ENCODE results near the gene CRCP.
"Not testable (repeated sequence)": the region's sequence is repeated elsewhere in the genome, so short reads cannot be mapped to it uniquely, and the experiment has no call there.

The CRCP gene

GRCh38 chr7:66108410-66108809, 6.2 kb upstream of the CRCP start:
- not testable (repeated sequence) for DNase-seq (ENCODE audit: low spot score)

- DNase-seq (ENCODE audit: low spot score) = no peak
Measured at GRCh38 chr7:66110856-66111255, 3.8 kb upstream of the CRCP start.

GRCh38 chr7:66116680-66117420, 2.2 kb downstream of the CRCP start:
- not testable (repeated sequence) for DNase-seq (ENCODE audit: low spot score)

DNA sequence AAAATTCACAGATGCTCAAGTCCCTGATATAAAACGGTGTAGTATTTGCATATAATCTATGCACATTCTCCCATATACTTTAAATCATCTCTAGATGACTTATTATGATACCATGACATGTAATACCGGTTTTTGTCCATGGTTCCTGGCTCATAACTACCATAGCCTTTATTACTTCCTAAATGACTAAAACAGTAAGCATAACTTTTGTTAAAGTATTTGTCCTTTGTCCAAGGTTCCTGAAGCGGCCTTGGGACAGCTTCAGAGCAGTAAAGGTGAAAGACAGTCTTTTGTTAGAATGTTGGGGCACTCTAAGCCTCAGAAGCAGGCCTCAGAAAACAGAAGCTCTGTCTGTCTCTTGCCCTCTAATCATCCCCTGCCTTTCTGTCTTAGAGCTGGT, 4.0 kb downstream of the CRCP start:
- no peak for DNase-seq (ENCODE audit: low spot score)

DNA sequence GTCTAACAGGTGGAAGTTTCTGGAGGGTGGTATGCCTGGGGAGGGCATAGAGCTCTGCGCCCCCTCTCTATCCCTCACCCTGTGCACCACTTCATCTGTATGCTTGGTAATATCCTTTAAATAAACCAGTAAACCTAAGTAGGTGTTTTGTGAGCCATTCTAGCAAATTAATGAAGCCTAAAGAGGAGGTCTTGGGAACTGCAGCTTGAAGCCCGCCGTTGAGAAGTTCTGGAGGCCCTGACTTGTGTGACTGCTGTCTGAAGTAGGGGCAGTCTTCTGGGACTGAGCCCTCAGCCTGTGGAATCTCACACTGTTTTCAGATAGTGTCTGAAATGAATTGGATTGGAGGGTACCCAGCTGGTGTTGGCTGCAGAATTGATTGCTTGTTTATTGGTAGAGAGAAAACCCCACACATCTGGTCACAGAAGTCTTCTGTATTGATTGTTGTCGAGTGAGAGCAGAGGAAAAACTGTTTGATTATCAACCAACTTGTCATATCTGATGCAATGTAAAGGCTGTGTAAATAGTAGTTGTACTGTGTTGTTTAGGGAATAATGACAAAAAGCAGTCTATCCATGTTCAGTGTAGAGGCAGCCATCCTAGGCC, 4.7 kb downstream of the CRCP start:
- DNase-seq (ENCODE audit: low spot score) = peak; percentile 37

GRCh38 chr7:66123175-66123528, 8.5 kb downstream of the CRCP start:
- DNase-seq (ENCODE audit: low spot score) = no peak

DNA sequence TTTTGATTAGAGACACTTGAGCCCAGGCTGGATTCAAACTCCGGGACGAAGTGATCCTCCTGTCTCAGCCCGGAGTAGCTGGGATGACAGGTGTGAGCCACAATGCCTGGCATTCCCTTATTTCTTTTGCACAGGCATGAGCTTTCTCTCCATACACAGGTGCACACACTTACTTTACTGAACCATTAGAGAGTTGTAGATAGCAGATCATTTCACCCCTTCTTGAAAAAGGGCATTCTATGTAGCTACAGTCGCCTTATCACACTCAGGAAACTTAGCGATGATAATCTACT, 9.9 kb downstream of the CRCP start:
- DNase-seq (ENCODE audit: low spot score) = not testable (repeated sequence)

DNA sequence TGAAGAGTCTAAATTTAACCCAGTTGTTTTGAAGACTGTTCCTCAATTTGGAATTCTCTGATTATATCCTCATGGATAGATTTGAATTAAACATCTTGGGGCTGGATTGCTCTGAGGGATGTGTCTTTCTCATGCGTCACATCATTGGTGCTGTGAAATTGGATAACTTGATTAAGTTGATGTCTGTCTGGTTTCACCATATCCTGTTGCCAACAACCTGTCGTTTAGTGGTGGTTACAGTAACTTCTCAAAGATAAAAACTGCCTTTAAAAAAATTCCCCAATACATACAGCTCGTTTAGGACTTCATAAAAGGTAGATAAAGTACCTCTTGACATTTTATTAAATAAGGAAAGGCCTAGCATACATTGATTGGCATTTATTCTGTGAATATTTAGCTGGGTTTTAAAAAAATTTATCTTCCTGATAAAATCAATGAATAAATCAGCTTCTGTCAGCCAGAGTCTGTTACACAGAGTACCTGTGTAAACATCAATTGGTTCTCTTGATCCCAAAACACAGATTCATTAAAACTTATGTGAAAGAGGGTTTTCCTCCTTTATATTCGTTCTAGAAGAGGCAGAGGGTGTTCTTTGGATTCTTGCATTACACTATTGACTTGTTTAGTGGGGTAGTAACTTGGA, 10.5 kb downstream of the CRCP start:
- DNase-seq (ENCODE audit: low spot score) = no peak

GRCh38 chr7:66125781-66126352, 11.2 kb downstream of the CRCP start:
- not testable (repeated sequence) for DNase-seq (ENCODE audit: low spot score)

- not testable (repeated sequence) for DNase-seq (ENCODE audit: low spot score)
Measured at GRCh38 chr7:66127172-66127571, 12.5 kb downstream of the CRCP start.

DNA sequence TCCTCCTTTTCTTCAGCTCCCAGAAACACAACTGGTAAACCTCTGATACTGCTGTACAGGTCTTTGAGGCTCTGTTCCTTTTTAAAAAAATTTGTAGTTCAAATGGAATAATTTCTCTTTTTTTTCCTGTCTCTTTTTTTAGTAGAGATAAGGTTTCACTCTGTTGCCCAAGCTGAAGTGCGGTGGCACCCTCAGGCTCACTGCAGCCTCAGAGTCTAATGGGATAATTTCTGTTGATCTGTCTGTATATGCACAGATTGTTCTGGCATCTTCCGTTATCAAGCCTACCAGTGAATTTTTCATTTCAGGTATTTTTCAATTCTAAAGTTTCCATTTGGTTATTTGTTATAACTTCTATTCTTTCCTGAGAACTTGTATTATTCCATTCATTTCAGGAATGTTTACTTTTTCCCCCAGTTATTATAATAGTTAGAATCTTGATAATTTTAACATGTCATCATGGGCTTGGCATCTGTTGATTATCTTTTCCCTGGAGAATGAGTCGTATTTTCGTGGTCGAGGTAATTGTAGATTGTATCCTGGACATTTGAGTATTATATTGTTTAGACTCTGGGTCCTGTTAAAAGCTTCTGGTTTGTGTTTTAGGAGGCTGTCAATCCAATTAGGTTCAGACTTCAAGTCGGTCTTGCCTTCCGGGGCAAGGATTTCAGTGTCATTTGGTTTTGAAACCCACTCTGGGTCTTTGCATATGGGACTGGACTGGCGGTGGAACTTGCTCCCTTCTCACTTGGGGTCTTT, 24.5 kb downstream of the CRCP start:
- DNase-seq (ENCODE audit: low spot score) = no peak

DNA sequence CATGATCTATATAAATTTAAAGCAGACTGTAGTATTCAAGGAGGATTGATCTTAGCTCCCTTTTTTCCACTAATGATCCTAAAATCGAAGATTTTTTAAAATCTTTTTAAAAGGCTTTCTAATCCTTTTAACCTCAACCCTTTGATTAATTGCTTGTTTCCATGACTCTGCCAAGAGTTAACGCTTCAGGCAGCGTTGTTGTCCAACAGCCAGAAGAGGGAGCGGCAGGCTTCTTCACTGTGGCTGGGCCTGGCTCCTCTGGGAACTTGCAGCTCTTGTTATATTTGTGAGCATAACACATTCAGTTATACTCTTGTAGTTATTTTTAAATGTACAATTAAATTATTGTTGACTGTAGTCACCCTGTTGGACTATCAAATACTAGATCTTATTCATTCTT, 26.3 kb downstream of the CRCP start:
- peak; percentile 55 for DNase-seq (ENCODE audit: low spot score)

DNA sequence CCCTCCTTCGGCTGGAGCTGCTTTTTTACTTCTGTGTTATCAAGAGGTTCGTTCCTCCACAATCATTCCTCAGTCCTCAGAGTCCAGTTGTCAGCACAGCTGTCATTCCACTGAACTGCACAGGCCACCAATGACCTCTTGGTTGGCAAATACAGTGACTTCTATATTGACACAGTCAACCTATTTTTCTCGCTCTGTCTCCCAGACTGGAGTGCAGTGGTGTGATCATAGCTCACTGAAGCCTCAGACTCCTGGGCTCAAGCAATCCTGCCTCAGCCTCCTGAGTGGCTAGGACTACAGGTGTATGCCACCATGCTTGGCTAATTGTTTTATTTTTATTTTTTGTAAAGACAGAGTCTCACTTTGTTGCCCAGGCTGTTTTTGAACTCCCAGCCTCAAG, 27.7 kb downstream of the CRCP start:
- no peak for DNase-seq (ENCODE audit: low spot score)

DNA sequence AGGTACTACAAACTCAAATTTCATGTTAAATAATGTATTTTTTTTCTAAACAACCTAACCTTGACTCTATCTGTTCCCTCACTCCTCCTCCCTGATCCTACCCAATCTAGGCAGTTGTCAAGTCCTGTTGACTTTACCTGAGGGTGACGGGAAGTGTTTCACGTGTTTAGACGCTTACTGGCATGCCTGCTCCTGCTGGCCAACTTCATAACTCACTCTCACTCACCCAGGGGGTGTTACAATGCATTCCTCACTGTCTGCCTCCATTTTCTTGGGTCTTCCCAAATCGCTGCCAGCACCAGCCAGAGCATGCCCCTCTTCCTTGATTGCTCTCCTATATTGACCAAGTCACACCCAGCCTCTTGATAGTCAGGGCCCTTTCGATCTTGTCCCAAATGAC, 28.3 kb downstream of the CRCP start:
- no peak for DNase-seq (ENCODE audit: low spot score)

- DNase-seq (ENCODE audit: low spot score) = no peak
Measured at GRCh38 chr7:66143876-66144332, 29.3 kb downstream of the CRCP start.

GRCh38 chr7:66145400-66146104, 30.9 kb downstream of the CRCP start:
- no peak for DNase-seq (ENCODE audit: low spot score)

DNA sequence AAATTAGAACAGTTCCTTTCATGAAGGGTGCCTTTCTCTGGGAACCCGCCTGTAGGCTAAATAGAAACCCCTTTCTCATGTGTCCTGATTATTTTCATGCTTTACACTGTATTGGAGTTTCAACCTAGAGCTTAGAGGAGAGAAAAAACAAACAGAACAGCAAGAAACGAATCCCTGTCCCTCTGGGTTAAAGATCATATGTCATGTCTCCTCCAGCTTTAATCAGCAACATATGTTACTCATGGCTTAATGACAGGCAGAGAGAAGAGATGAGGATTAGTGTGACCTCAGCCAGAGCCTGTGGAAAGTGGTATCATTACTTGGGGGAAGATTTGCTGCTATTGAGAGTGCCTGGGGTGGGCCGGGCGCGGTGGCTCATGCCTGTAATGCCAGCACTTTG, 32.1 kb downstream of the CRCP start:
- no peak for DNase-seq (ENCODE audit: low spot score)

DNA sequence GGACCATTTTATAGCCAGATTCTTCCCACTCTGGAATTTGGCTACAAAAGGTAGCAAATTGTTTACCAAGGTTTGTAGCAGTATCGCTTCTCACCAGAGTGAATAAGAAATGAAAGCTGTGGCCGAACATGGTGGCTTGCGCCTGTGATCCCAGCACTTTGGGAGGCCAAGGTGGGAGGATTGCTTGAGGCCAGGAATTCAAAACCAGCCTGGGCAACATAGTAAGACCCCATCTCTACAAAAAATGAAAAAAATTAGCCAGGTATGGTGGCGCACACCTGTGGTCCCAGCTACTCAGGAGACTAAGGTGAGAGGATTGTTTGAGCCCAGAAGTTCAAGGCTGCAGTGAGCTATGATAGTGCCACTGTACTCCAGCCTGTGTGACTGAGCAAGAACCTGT, 33.0 kb downstream of the CRCP start:
- not testable (repeated sequence) for DNase-seq (ENCODE audit: low spot score)

GRCh38 chr7:66150471-66150870, 35.8 kb downstream of the CRCP start:
- peak; percentile 11 for DNase-seq (ENCODE audit: low spot score)

DNA sequence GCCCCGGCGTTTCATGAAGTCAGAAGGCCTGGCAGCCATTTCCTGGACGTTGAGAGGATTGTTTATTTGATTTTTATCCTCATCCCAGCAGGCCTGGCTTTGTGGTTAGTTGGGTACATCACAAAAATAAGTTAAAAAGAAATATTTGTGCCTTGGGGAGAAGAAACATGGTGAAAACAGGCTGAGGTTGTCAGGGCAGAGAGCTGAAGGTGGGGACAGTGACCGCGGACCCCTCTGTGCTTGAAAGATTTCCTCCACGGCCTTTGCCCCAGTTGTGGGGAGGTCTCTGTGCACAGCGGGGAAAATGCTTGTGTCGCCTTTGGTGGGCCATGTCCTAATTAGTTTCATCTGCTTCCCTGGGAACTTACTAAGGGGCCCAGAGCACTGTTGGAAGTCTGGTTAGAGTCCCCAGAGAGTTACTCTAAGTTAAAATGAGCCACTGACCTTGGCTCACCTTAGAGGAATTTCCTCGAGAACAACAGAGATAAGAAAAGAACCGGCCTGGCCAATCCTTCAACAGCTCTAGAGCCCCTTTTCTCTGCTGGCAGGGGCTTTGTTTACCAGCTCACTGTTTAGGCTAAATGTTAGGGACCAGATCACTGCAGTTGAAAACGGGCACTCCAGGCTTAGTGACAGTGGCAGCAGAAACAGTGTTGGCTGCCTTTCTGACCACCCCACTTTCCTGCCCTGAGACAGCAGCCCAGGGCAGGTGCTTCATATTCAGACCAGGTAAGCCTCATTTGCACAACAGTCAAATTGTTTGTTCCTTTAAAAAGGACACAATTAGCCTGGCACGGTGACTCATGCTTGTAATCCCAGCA, 37.9 kb downstream of the CRCP start:
- DNase-seq (ENCODE audit: low spot score) = no peak

- DNase-seq (ENCODE audit: low spot score) = no peak
Measured at GRCh38 chr7:66153691-66154090, 39.0 kb downstream of the CRCP start.

Measured in globus pallidus (tissue), 1 donor.